Right lobe of liver (tissue), 4 donors: ENCODE measurements around the gene C19orf44.

ENCODE experiments used
- POLR2A ChIP-seq: fragments of 450-650 bp; IDR thresholded peaks from one replicate; pipeline ENCODE4 v1.6.1; 2017; ENCODE audit warnings: antibody characterized with exemption, mild to moderate bottlenecking
- TF ChIP-seq, protein P1 (sequence below), 4 donors: fragments of 200-600 bp in 3 of 4; fragments of 450-650 bp in 1 of 4; IDR thresholded peaks; one replicate each; pipeline versions ENCODE4 v1.5.1 to v1.8.0; 2016 to 2022; ENCODE audit warnings: antibody characterized with exemption in 4 of 4, mild to moderate bottlenecking in 2 of 4
- donor health status: DM: no; HTN: no; CAD: no.
- donor health status: DM: no; HTN: no; CAD: no.
- donor health status: DM: no; HTN: yes; CAD: no.

DNA sequence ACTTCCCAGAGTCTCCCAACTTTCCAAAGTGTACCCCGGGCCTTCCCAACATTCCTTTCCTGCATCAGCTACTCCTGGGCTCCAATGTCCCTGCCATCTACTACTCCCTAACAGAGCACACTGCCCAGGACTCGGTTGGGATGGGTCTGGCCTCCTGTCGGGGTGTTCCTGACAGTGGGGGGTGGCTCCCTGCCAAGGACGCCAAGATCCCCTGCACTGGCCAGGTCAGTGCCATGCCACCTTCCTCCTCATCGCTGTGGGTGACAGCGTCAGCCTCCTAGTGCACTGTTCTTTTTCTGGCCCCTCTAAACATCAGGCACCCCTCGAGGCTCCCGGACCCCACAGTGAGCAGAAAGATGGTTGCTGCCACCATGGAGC lies 38.3 kb upstream of the C19orf44 start:
- TF ChIP-seq, protein P1, sequence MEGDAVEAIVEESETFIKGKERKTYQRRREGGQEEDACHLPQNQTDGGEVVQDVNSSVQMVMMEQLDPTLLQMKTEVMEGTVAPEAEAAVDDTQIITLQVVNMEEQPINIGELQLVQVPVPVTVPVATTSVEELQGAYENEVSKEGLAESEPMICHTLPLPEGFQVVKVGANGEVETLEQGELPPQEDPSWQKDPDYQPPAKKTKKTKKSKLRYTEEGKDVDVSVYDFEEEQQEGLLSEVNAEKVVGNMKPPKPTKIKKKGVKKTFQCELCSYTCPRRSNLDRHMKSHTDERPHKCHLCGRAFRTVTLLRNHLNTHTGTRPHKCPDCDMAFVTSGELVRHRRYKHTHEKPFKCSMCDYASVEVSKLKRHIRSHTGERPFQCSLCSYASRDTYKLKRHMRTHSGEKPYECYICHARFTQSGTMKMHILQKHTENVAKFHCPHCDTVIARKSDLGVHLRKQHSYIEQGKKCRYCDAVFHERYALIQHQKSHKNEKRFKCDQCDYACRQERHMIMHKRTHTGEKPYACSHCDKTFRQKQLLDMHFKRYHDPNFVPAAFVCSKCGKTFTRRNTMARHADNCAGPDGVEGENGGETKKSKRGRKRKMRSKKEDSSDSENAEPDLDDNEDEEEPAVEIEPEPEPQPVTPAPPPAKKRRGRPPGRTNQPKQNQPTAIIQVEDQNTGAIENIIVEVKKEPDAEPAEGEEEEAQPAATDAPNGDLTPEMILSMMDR (IDR thresholded peaks at IDR 0.05): no peak
- no peak for TF ChIP-seq POLR2A
